Measurements from ENCODE around the gene DAZ3.
"Not testable (repeated sequence)": the region's sequence is repeated elsewhere in the genome, so short reads cannot be mapped to it uniquely, and the experiment has no call there.

GRCh38 chrY:24825069-24825468 is 11.9 kb upstream of the DAZ3 start:
- TF ChIP-seq CTCF (IDR thresholded peaks at IDR 0.05 in 2 of 3, conservative IDR thresholded peaks at IDR 0.05 in 1 of 3; ENCODE audit: borderline replicate concordance in 1 of 3, insufficient read depth in 1 of 3, low read depth in 2 of 3, low read length in 2 of 3); POLR2A (IDR thresholded peaks at IDR 0.05; ENCODE audit: borderline replicate concordance, extremely low read depth, insufficient read depth, insufficient read length); YY1 (IDR thresholded peaks at IDR 0.05; ENCODE audit: extremely low read depth, insufficient replicate concordance, low read depth, low read length); CEBPB (IDR thresholded peaks at IDR 0.05; ENCODE audit: low read depth); TCF7L2 (IDR thresholded peaks at IDR 0.05; ENCODE audit: borderline replicate concordance, extremely low read depth, insufficient read depth, insufficient read length); EZH2 (IDR thresholded peaks at IDR 0.05); JUND (IDR thresholded peaks at IDR 0.05); ZBTB33 (IDR thresholded peaks at IDR 0.05; ENCODE audit: extremely low read depth, insufficient replicate concordance, low read length): not testable (repeated sequence)
